Globus pallidus (tissue), 1 donor: Measurements from ENCODE around the gene STK24.

ENCODE experiments used
- DNase-seq: peaks from one replicate; pipeline ENCODE4 v3.0.0-alpha.2; 2015; ENCODE audit warnings: low spot score

The STK24 gene

GRCh38 chr13:98490195-98490836 lies 86.6 kb downstream of the STK24 start:
- DNase-seq, result no peak

- no peak for DNase-seq
These were observed 87.3 kb downstream of the STK24 start for GRCh38 chr13:98489446-98490194.

GRCh38 chr13:98488736-98489135 lies 88.2 kb downstream of the STK24 start:
- no peak for DNase-seq

GRCh38 chr13:98487522-98487921 lies 89.4 kb downstream of the STK24 start:
- DNase-seq, result no peak

- DNase-seq, result no peak
These were observed 89.9 kb downstream of the STK24 start for GRCh38 chr13:98487016-98487415.

GRCh38 chr13:98486412-98486811 lies 90.5 kb downstream of the STK24 start:
- no peak for DNase-seq

GRCh38 chr13:98485561-98485960 lies 91.3 kb downstream of the STK24 start:
- no peak for DNase-seq

GRCh38 chr13:98484289-98485219 lies 92.4 kb downstream of the STK24 start:
- no peak for DNase-seq

GRCh38 chr13:98483601-98484288 lies 93.2 kb downstream of the STK24 start:
- DNase-seq, result no peak

- DNase-seq, result peak; percentile 52
These were observed 94.1 kb downstream of the STK24 start for GRCh38 chr13:98482476-98483444.

- DNase-seq, result no peak
These were observed 95.7 kb downstream of the STK24 start for GRCh38 chr13:98480915-98481877.

- DNase-seq, result no peak
These were observed 97.4 kb downstream of the STK24 start for GRCh38 chr13:98479496-98480003.

- DNase-seq, result no peak
These were observed 98.4 kb downstream of the STK24 start for GRCh38 chr13:98478189-98479129.

- DNase-seq, result no peak
These were observed 100.4 kb downstream of the STK24 start for GRCh38 chr13:98476538-98476966.

GRCh38 chr13:98476106-98476505 lies 100.8 kb downstream of the STK24 start:
- DNase-seq, result no peak

GRCh38 chr13:98475522-98475921 lies 101.4 kb downstream of the STK24 start:
- DNase-seq, result no peak

GRCh38 chr13:98474761-98475160 lies 102.1 kb downstream of the STK24 start:
- no peak for DNase-seq

GRCh38 chr13:98474292-98474691 lies 102.6 kb downstream of the STK24 start:
- no peak for DNase-seq
